ENCODE measurements around the gene C4orf46.

The C4orf46 gene

DNA sequence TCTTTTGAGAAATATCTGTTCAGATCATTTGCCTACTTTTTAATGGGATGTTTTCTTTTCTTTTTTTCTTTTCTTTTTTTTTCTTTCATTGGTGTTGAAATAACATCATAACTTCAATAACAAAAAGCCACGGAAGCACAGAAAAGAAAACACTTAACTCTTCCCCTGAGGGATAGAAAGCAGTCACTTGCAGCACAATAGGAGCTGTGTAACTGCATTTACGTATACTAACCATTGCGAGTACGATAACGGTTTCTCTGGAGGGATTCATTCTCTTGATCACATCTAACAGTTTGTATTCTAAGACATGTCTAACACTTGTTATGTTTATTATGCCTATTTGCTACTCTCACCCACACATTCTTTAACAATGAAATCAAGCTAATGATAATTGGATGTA is 27.3 kb downstream of the C4orf46 start (continued):
- TF ChIP-seq, protein P1, sequence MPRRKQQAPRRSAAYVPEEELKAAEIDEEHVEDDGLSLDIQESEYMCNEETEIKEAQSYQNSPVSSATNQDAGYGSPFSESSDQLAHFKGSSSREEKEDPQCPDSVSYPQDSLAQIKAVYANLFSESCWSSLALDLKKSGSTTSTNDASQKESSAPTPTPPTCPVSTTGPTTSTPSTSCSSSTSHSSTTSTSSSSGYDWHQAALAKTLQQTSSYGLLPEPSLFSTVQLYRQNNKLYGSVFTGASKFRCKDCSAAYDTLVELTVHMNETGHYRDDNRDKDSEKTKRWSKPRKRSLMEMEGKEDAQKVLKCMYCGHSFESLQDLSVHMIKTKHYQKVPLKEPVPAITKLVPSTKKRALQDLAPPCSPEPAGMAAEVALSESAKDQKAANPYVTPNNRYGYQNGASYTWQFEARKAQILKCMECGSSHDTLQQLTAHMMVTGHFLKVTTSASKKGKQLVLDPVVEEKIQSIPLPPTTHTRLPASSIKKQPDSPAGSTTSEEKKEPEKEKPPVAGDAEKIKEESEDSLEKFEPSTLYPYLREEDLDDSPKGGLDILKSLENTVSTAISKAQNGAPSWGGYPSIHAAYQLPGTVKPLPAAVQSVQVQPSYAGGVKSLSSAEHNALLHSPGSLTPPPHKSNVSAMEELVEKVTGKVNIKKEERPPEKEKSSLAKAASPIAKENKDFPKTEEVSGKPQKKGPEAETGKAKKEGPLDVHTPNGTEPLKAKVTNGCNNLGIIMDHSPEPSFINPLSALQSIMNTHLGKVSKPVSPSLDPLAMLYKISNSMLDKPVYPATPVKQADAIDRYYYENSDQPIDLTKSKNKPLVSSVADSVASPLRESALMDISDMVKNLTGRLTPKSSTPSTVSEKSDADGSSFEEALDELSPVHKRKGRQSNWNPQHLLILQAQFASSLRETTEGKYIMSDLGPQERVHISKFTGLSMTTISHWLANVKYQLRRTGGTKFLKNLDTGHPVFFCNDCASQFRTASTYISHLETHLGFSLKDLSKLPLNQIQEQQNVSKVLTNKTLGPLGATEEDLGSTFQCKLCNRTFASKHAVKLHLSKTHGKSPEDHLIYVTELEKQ (tag by site-specific recombination; IDR thresholded peaks at IDR 0.05; ENCODE audit: borderline replicate concordance) = no peak
- TF ChIP-seq ZNF121 (tag by site-specific recombination; IDR thresholded peaks at IDR 0.05) = no peak
- no peak for TF ChIP-seq OSR2 (tag by site-specific recombination; IDR thresholded peaks at IDR 0.05)
- TF ChIP-seq HIC1 (tag by site-specific recombination; IDR thresholded peaks at IDR 0.05) = no peak
- TF ChIP-seq ZNF202 (tag by site-specific recombination; IDR thresholded peaks at IDR 0.05; ENCODE audit: borderline replicate concordance) = no peak
- TF ChIP-seq YY1 (tag by site-specific recombination; IDR thresholded peaks at IDR 0.05) = no peak
- TF ChIP-seq BCL11A (tag by site-specific recombination; IDR thresholded peaks at IDR 0.05; ENCODE audit: low read depth) = no peak
- no peak for TF ChIP-seq ZNF404 (tag by site-specific recombination; IDR thresholded peaks at IDR 0.05)
- TF ChIP-seq ZFHX2 (tag by site-specific recombination; conservative IDR thresholded peaks at IDR 0.05) = no peak

DNA sequence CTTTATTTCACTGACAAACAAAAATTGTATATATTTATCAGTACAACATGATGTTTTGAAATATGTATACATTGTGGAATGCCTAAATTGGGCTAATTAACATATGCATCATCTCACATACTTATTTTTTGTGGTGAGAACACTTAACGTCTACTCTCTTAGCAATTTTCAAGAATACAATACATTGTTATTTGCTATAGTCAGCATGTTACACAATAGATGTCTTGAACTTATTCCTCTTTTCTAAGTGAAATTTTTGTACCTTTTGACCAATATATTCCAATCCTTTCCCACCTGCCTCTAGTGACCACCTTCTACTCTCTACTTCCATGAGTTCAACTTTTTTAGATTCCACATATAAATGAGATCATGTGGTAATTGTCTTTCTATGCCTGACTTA is 35.1 kb downstream of the C4orf46 start:
- Histone ChIP-seq H3K36me3 (ENCODE audit: control insufficient read depth in 2 of 2, insufficient read depth in 1 of 2, low read length in 2 of 2) (no peaks in the 10 kb centered on the region), H3K27ac (ENCODE audit: extremely low read depth, low read depth, low read length) (no peak overlapping the region), H3K4me3 (ENCODE audit: low read depth, low read length) (no peak overlapping the region), H3K4me1 (ENCODE audit: control insufficient read depth, insufficient read depth, low read length) (no peaks in the 10 kb centered on the region), H3K9me3 (ENCODE audit: control insufficient read depth, insufficient read depth, low read depth, low read length) (no peaks in the 10 kb centered on the region)
- ChIA-PET CTCF (no interaction called here), POLR2A (no interaction called here)
- TF ChIP-seq BCL11A (tag by site-specific recombination; IDR thresholded peaks at IDR 0.05; ENCODE audit: low read depth) (no peak), ZBTB8A (tag by site-specific recombination; IDR thresholded peaks at IDR 0.05) (no peak), TRIM28 (IDR thresholded peaks at IDR 0.05; ENCODE audit: borderline replicate concordance, low read length) (no peak), ZBTB48 (tag by site-specific recombination; IDR thresholded peaks at IDR 0.05) (no peak), ZNF777 (tag by site-specific recombination; IDR thresholded peaks at IDR 0.05; ENCODE audit: borderline replicate concordance) (no peak), ZBTB21 (tag by site-specific recombination; IDR thresholded peaks at IDR 0.05) (no peak), ZNF354C (tag by site-specific recombination; IDR thresholded peaks at IDR 0.05; ENCODE audit: borderline replicate concordance, low read depth) (no peak), ZBTB1 (tag by site-specific recombination; IDR thresholded peaks at IDR 0.05) (no peak), ZNF423 (tag by site-specific recombination; IDR thresholded peaks at IDR 0.05) (no peak), MYNN (tag by site-specific recombination; IDR thresholded peaks at IDR 0.05; ENCODE audit: borderline replicate concordance) (no peak), ZNF571 (tag by site-specific recombination; IDR thresholded peaks at IDR 0.05) (no peak), PRDM2 (tag by site-specific recombination; IDR thresholded peaks at IDR 0.05; ENCODE audit: borderline replicate concordance) (no peak), ZNF19 (tag by site-specific recombination; IDR thresholded peaks at IDR 0.05; ENCODE audit: low read depth) (no peak), ZSCAN23 (tag by site-specific recombination; IDR thresholded peaks at IDR 0.05) (no peak), GFI1B (tag by site-specific recombination; IDR thresholded peaks at IDR 0.05) (no peak)
- TF ChIP-seq, protein P2, sequence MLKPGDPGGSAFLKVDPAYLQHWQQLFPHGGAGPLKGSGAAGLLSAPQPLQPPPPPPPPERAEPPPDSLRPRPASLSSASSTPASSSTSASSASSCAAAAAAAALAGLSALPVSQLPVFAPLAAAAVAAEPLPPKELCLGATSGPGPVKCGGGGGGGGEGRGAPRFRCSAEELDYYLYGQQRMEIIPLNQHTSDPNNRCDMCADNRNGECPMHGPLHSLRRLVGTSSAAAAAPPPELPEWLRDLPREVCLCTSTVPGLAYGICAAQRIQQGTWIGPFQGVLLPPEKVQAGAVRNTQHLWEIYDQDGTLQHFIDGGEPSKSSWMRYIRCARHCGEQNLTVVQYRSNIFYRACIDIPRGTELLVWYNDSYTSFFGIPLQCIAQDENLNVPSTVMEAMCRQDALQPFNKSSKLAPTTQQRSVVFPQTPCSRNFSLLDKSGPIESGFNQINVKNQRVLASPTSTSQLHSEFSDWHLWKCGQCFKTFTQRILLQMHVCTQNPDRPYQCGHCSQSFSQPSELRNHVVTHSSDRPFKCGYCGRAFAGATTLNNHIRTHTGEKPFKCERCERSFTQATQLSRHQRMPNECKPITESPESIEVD (tag by site-specific recombination; IDR thresholded peaks at IDR 0.05) = no peak

Measured in HEK293 (cell line).